Tibial nerve (tissue), 4 donors: ENCODE measurements around the gene IGLL1.

ENCODE experiments used
- EP300 ChIP-seq, 2 donors: sonication (generic); formaldehyde crosslinking; IDR thresholded peaks; one replicate each; pipeline ENCODE4 v1.6.1; 2017; ENCODE audit warnings: antibody characterized with exemption in 2 of 2, mild to moderate bottlenecking in 1 of 2
- TF ChIP-seq, protein P1 (sequence below), 5 experiments: fragments of 200-600 bp in 3 of 5; fragments of 450-650 bp in 2 of 5; sonication (generic) in 3 of 5; IDR thresholded peaks; one replicate each; pipeline ENCODE4 v1.5.1; 2016 to 2019; ENCODE audit warnings: antibody characterized with exemption in 5 of 5, mild to moderate bottlenecking in 3 of 5, moderate library complexity in 2 of 5

GRCh38 chr22:23581260-23581650 lies 1.2 kb upstream of the IGLL1 start:
- TF ChIP-seq, protein P1, sequence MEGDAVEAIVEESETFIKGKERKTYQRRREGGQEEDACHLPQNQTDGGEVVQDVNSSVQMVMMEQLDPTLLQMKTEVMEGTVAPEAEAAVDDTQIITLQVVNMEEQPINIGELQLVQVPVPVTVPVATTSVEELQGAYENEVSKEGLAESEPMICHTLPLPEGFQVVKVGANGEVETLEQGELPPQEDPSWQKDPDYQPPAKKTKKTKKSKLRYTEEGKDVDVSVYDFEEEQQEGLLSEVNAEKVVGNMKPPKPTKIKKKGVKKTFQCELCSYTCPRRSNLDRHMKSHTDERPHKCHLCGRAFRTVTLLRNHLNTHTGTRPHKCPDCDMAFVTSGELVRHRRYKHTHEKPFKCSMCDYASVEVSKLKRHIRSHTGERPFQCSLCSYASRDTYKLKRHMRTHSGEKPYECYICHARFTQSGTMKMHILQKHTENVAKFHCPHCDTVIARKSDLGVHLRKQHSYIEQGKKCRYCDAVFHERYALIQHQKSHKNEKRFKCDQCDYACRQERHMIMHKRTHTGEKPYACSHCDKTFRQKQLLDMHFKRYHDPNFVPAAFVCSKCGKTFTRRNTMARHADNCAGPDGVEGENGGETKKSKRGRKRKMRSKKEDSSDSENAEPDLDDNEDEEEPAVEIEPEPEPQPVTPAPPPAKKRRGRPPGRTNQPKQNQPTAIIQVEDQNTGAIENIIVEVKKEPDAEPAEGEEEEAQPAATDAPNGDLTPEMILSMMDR (IDR thresholded peaks at IDR 0.05), result no peak
- TF ChIP-seq EP300 (IDR thresholded peaks at IDR 0.05), result no peak
